CD4-positive, alpha-beta T cell treated with Interleukin-12 subunit alpha and Interleukin-12 subunit beta, for 1 hour (primary cell): ENCODE results near the gene FSCN2.

Experiments
- DNase-seq: peaks from one replicate; pipeline ENCODE4 v3.0.0-alpha.2; 2020

Gene FSCN2, protein sequence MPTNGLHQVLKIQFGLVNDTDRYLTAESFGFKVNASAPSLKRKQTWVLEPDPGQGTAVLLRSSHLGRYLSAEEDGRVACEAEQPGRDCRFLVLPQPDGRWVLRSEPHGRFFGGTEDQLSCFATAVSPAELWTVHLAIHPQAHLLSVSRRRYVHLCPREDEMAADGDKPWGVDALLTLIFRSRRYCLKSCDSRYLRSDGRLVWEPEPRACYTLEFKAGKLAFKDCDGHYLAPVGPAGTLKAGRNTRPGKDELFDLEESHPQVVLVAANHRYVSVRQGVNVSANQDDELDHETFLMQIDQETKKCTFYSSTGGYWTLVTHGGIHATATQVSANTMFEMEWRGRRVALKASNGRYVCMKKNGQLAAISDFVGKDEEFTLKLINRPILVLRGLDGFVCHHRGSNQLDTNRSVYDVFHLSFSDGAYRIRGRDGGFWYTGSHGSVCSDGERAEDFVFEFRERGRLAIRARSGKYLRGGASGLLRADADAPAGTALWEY

DNA sequence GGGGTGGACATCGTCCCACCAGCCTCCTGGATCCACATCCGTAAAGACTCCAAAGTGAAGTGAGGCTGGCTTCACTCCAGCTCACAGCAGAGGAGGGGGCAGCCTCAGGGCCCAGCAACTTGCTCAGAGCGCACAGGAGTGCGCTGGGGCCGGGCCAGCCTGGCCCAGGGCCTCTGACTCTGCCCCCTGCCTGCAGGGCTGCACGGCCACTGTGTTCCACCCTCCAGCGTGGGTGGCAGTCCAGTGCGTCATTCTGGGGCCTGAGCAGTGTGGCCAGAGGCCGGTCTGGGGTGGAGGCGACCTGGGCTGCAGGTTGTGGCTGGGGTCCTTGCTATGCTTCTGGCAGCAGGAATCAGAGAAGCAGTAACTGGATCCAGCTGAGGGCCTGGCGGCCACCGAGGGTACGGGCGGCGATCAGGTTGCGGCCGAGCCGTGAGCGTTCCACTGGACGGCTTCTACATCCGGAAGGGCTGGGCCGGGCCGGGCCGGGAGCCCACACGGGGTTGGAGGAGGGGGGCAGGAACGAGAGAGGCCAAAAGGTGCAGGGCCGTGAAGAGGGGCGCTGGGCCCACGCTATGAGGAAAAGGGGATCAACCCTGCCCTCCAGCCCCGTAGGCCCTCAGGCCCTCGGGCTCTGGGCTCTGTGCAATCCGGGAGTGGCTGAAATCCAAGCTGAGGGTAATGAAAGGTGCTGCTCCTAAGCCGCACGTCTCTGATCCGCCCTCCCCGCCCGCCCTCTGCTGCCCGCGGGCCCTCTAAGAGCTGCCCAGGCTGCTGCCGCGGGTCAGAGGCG is at the start of gene FSCN2:
FSCN2 (plus strand) TSS at position 787 of the 793 bp plus-strand sequence. CDS start 155 bp downstream, outside the sequence.
- no peak for DNase-seq

GRCh38 chr17:81479175-81480071 is 48.8 kb upstream of the FSCN2 start:
- no peak for DNase-seq

DNA sequence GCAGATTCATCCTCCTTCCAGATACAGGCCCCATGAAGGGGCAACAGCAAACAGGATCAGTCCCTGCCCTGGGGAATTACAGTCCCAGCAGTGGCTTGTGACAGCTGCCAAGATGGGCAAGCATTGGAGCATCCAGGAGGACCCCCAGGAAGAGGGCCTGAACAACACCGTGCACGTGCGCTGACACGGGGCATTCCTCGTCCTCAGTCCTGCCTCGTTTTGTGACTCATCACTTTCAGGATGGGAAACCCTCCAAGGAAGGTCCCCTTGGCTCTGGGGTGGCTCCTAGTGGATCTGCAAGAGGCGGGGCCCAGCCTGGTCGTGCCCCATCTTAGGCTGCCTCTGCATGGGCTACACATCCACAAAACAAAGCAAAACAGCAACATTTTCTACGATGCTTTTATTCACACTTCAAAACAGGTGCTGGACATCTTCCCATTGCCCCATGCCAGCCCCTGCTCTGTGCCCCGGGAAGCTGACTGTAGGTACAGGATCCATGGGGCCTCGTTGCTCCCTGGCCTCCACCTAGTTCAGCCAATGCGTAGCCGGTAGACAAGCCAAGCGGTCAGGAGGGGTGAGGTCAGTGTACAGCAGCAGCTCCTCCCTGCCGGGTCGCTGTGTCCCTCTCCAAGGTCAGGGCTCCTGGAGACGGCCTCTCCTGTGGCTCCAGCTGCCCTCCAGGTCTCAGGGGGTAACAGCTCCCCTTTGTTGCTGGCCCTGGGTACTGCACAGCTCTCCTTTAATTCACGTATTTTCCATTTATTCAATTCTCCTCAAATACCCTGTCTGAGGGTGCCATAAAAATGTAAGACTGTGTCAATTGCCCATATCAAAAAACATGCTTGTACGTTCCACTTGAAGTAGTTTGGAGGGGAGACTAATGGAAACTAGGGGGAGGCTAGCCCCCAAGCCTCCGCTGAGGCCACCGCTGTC is 47.8 kb upstream of the FSCN2 start:
- DNase-seq = no peak

- DNase-seq = peak; percentile 74
Observed at GRCh38 chr17:81481073-81481799, 46.9 kb upstream of the FSCN2 start.

DNA sequence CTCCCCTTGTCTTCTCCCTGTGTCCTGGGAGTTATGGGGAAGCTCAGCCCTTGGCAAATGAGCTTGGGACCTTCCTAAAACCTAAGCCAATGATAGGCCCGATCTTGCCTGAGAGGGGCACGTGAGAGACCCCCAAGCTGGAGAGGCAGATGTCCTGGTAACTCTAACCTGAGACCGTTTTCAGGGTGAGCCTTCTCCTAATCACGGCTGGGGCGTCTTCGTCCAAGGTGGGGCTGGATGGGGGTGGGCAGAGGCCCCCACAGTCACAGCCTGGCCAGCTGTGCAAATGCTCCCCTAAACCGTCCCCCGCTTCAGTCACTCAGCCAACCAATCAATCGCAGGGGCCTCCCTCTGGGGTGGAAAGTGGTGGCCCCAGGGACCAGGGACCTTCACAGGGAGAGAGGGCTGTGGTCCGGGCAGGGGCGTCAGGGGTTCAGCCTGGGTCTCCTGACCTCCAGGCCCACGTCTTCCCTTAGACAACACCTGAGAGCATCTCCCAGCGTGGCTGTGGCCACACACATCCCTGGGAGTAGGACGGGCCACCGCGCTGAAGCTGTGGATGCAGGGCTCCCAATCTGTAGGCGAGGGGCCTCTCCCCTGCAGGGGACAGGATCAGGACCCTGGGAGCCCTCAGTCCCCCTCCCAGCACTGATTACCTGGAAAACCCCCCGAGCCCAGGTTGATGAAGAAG is 46.2 kb upstream of the FSCN2 start:
- DNase-seq = no peak

DNA sequence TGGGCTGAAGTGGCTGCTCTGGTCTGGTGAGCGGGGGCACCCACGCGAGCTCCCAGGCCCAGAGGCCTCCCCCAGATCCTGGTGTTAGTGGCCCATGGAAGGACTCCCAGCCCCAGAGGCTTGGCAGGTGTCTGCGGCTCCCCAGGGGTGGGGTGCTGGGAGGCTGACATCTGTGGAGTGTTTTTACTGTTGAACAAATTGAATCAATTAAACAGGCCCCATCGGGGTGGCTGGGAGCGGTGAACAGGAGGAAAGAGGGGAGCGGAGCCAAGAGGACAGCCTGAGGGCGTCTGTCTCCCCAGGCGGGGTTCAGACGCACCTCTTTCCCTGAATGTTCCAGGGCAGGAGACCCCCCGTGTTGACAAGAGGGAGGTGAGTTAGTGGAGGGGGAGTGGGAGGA is 45.5 kb upstream of the FSCN2 start:
- DNase-seq = no peak

- DNase-seq = no peak
Observed at GRCh38 chr17:81483085-81483861, 44.9 kb upstream of the FSCN2 start.

DNA sequence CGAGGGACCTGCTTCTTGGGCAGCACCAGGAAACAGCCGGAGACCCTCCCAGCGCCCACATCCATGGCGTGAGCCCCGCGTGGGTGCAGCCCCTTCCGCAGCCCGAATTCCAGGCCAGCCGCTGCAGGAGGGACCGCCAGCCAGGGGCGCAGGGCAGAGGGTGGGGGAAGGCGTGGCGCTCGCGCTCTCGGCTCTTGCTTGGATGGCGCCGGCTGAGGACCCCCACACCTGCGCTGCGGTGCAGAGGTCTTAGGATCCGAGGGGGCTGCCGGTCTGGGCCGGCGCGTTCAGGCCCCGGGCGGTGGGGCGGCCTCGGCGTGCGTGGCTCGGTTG is 44.3 kb upstream of the FSCN2 start:
- no peak for DNase-seq

DNA sequence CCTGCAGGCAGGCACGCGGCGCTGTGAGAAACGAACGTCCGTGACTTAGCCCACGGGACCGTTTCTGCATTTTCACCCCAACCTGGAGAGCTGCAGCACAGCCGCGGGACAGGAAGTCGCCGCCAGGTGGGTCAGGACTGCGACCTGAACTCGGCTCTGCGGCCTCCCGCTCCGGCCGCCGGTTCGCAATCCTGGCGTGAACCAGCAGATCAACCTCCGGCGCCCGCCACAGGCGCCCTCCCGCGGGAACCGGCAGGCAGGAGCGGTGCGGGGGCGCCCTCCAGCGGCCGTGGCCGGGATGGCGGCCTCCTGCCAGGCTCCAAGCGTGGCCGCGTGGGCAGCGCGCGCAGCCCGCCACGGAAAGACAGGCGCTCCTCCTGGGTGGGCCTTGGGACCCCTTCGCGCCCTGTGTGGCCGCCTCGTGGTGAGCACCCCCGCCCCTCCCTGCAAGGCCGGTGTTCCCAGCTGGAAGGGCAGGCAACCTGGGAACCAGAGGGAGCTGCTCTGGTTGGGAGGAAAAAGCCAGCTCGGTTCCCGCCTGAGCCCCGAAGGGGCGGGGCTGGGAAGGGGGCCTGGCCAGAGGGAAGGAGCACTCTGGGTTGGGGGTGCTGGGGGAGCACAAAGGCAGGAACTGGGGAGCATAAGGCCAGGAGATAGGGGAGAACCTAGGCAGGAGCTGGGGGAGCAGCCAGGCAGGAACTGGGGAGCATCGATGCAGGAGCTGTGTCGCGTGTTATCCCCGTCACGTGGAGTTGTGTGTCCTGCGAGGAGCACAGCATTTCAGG is 43.8 kb upstream of the FSCN2 start:
- DNase-seq = peak; percentile 90

- DNase-seq = no peak
Observed at GRCh38 chr17:81486199-81486810, 41.9 kb upstream of the FSCN2 start.

GRCh38 chr17:81487089-81487486 is 41.1 kb upstream of the FSCN2 start:
- no peak for DNase-seq

DNA sequence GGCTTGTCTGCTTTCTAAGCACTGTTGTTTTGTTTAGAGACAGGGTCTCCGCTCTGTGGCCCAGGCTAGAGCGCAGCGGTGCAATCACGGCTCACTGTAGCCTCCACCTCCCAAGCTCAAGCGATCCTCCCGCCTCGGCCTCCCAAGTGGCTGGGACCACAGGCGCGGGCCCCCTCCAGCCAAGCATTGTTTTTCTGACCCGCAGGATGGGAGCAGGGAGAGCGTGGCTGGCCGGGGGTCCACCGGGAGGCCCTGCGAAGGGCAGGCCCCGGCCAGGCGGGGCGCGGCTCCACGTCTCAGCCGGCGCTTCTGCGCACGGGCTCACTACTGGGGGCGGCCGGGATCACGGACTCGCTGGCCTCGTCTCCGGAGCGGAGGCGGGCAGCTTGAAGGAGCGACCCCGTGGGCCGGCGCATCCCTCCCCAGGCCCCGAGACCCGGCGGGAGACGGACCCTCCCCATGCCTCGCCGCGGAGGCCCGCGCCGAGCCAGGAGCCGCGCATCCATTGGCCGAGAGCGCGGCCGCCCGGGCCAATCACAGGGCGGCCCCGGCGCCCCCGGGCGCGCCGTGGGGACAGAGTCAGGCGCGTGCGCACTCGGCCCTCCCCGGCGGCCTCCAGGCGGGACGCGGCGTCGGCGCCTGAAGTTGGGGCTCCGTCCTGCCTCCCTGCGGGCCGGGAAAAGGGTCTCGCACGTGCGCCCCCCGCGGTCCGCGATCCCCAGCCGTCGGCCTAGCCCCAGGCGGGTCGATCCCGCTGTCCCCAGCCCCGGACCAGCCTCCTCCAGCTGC is 40.5 kb upstream of the FSCN2 start:
- peak; percentile 82 for DNase-seq

- no peak for DNase-seq
Observed at GRCh38 chr17:81488276-81488860, 39.8 kb upstream of the FSCN2 start.

DNA sequence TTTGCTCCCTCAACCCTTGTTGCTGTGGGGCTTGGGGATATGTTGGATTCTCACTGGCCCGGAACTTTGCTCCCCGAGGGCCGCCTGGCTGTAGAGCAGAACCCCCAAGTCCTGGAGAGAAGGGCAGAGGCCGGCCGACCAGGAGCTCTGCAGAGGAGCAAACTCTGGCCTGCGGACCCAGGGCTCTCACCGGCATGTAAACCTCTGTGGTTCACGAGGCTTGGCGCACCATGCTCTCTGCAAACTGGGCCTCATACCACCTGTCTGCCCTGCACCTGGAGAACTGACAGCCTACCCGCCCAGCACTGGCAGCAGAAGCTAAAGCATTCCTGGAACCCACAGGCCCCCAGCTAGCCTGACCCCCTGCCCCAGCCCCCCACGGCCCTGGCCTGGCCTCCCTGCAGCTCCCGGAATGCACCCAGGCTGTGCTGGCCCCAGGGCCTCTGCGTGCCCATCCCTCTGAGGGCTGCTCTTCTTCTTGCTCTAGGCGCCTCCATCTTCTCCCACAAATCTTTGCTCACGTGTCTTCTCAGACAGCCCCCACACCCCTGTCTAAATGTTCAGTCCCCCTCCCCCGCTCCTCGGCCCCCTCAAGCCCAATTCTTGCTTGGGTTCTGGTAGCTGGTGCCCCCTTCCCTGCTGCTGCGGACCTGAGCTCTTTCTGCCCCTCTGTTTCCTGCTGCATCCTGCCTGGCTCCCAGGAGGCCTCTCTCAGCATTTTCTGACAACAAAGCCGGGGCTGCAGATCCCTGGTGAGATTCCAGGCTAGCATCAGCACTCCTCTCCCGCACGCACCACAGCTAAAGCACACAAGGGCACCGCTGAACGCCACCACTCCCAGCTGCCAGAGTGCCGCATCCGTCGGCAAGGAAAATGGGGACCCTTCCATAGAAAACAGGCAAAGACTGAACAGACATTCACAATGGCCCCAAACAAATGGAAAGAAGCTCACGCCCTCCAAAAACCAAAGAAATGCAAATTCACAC is 38.9 kb upstream of the FSCN2 start:
- DNase-seq = no peak
